ENCODE results near the gene SCN4B. TPM values are rescaled to one million over a fixed set of nuclear protein-coding genes. Genes with fewer than 3 reads are reported as not detected.
A peak's percentile ranks its signal among the peaks of the same experiment; 100 is the strongest.

The SCN4B gene
- total RNA-seq, 1 donor from 2014 or later: 0.53 TPM

GRCh38 chr11:118156531-118157185 lies 4.0 kb upstream of the SCN4B start:
- no peak for FAIRE-seq
- TF ChIP-seq, protein P1, sequence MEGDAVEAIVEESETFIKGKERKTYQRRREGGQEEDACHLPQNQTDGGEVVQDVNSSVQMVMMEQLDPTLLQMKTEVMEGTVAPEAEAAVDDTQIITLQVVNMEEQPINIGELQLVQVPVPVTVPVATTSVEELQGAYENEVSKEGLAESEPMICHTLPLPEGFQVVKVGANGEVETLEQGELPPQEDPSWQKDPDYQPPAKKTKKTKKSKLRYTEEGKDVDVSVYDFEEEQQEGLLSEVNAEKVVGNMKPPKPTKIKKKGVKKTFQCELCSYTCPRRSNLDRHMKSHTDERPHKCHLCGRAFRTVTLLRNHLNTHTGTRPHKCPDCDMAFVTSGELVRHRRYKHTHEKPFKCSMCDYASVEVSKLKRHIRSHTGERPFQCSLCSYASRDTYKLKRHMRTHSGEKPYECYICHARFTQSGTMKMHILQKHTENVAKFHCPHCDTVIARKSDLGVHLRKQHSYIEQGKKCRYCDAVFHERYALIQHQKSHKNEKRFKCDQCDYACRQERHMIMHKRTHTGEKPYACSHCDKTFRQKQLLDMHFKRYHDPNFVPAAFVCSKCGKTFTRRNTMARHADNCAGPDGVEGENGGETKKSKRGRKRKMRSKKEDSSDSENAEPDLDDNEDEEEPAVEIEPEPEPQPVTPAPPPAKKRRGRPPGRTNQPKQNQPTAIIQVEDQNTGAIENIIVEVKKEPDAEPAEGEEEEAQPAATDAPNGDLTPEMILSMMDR (IDR thresholded peaks at IDR 0.05; ENCODE audit: insufficient read depth, low read length, severe bottlenecking): peak; percentile 14
- H3K36me3 ChIP-seq (ENCODE audit: control insufficient read depth, insufficient read depth, low read length): no peaks in the 10 kb centered on the region
- H3K27me3 ChIP-seq (ENCODE audit: control insufficient read depth, insufficient read depth, low read length): peaks cover 4% of the 10 kb centered on the region
- no peak overlapping the region for H3K4me3 ChIP-seq (ENCODE audit: low read depth, low read length)
- DNase-seq (ENCODE audit: low read depth): no peak

DNA sequence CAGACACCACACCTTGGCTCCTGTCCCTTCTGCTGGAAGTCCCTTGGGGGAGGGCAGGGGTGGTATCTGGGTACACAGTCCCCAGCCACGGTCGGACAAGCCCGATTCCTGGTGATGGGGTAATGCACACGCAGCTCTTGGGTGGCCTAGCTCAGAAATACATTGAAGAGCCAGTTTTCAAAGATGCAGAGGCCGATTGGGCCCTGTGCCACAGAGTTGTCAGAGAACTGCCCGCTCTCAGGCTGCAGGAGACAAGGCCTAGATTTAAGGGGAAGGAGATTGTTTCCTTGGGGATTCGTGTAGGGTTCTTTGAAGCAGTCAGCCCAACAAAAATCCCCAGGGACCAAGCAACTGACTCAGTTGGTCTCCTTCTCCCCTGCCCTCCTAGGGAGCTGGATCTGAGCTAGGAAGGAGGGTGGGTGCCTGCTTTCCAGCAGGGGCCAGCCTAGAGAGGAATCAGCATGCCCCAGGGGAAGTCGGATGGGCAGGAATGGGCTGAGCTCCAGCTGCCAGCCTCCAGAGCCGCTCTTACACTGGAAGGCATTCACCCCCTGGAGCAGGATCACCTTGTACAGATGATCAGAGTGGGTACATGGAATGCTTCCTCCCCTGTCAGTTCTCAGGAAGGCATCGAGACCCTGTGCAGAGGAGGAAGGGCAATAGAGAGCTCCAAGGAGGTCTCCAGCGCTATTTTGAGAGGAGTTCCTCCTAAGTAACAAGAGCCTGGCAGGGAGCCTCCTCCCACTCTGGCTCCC lies 3.3 kb upstream of the SCN4B start:
- Histone ChIP-seq H3K4me3 (ENCODE audit: low read depth, low read length) (no peak overlapping the region), H3K36me3 (ENCODE audit: control insufficient read depth, insufficient read depth, low read length) (no peaks in the 10 kb centered on the region), H3K27me3 (ENCODE audit: control insufficient read depth, insufficient read depth, low read length) (peaks cover 4% of the 10 kb centered on the region)
- FAIRE-seq: no peak
- TF ChIP-seq, protein P1 (IDR thresholded peaks at IDR 0.05; ENCODE audit: insufficient read depth, low read length, severe bottlenecking): no peak
- DNase-seq (ENCODE audit: low read depth): no peak

DNA sequence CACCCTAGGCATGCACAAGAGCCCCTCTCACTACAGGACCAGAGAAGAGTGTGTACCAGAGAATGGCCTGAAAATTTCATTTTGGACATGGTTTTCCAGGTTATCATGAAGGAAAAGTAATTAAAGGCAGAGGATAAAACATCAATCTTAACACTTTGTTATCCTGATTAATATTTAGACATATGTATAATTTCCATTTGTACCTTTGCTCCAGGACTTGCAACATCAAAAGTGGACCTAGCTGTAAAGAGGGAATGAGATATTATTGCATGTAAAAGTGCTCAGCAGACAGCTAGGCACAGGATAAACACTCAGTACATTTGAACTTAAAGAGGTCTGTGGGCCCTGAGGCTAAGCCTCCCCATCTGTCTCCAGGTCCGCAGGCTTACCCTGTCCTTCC lies 2.0 kb upstream of the SCN4B start:
- H3K27me3 ChIP-seq (ENCODE audit: control insufficient read depth, insufficient read depth, low read length): peaks cover 4% of the 10 kb centered on the region
- TF ChIP-seq, protein P1 (IDR thresholded peaks at IDR 0.05; ENCODE audit: insufficient read depth, low read length, severe bottlenecking): no peak
- FAIRE-seq (no peak), DNase-seq (ENCODE audit: low read depth) (no peak)
- H3K4me3 ChIP-seq (ENCODE audit: low read depth, low read length): no peak overlapping the region
- H3K36me3 ChIP-seq (ENCODE audit: control insufficient read depth, insufficient read depth, low read length): no peaks in the 10 kb centered on the region

GRCh38 chr11:118153976-118154375 lies 1.4 kb upstream of the SCN4B start:
- FAIRE-seq (no peak), DNase-seq (ENCODE audit: low read depth) (no peak)
- Histone ChIP-seq H3K36me3 (ENCODE audit: control insufficient read depth, insufficient read depth, low read length) (no peaks in the 10 kb centered on the region), H3K27me3 (ENCODE audit: control insufficient read depth, insufficient read depth, low read length) (peaks cover 4% of the 10 kb centered on the region), H3K4me3 (ENCODE audit: low read depth, low read length) (no peak overlapping the region)
- TF ChIP-seq, protein P1 (IDR thresholded peaks at IDR 0.05; ENCODE audit: insufficient read depth, low read length, severe bottlenecking): no peak

DNA sequence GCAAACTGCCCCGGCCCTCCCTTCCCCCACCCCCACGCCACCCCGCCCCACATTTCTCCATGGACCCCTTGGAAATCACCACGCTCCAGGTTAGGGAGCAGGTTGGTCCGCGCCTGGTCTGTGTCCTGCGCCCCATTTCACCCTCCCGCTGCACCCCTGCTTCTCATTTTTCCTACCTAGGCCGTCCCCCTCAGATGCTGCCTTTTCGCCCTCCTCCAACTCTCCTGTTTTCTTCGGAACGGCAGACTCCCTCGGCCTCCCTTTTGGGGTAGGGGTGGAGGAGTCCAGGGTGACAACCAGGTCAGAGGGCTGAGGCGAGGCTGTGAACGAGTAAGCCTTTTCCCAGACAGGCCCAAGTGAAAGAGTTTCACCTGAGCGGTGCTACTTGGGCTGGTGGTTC lies 893 bp upstream of the SCN4B start:
- Histone ChIP-seq H3K36me3 (ENCODE audit: control insufficient read depth, insufficient read depth, low read length) (no peaks in the 10 kb centered on the region), H3K4me3 (ENCODE audit: low read depth, low read length) (no peak overlapping the region), H3K27me3 (ENCODE audit: control insufficient read depth, insufficient read depth, low read length) (peaks cover 4% of the 10 kb centered on the region)
- TF ChIP-seq, protein P1 (IDR thresholded peaks at IDR 0.05; ENCODE audit: insufficient read depth, low read length, severe bottlenecking): no peak
- FAIRE-seq (no peak), DNase-seq (ENCODE audit: low read depth) (no peak)
